GM19324 (cell line): ENCODE results near the gene ZNF19.
"Not testable (repeated sequence)": the region's sequence is repeated elsewhere in the genome, so short reads cannot be mapped to it uniquely, and the experiment has no call there.

ENCODE experiments used
- ATAC-seq: cut with Tn5 transposase; IDR thresholded peaks from one replicate; pipeline ENCODE4 v1.9.1; 2021; ENCODE audit warnings: mild to moderate bottlenecking, moderate library complexity; ENCODE audit not compliant: unreplicated experiment, low FRiP score

The ZNF19 gene

GRCh38 chr16:71489122-71489521 lies at the start of gene ZNF19:
Gene ZNF19 (minus strand): TSS chr16:71489324. CDS start chr16:71482114, 7,210 bp downstream.
- ATAC-seq: no peak

GRCh38 chr16:71537643-71538042 lies 48.5 kb upstream of the ZNF19 start:
- no peak for ATAC-seq

GRCh38 chr16:71536752-71537499 lies 47.8 kb upstream of the ZNF19 start:
- no peak for ATAC-seq

- no peak for ATAC-seq
These were observed 43.2 kb upstream of the ZNF19 start for GRCh38 chr16:71532366-71532765.

GRCh38 chr16:71528863-71529262 lies 39.7 kb upstream of the ZNF19 start:
- ATAC-seq: no peak

- ATAC-seq: no peak
These were observed 39.1 kb upstream of the ZNF19 start for GRCh38 chr16:71528257-71528656.

GRCh38 chr16:71526111-71526631 lies 37.0 kb upstream of the ZNF19 start, which contains the start of gene CHST4:
Gene CHST4 (plus strand): TSS chr16:71526426. CDS start chr16:71536678, 10,252 bp downstream.
- no peak for ATAC-seq

- no peak for ATAC-seq
These were observed 35.7 kb upstream of the ZNF19 start for GRCh38 chr16:71524566-71525553.

- ATAC-seq: no peak
These were observed 31.4 kb upstream of the ZNF19 start for GRCh38 chr16:71520550-71520949.

GRCh38 chr16:71515026-71515425 lies 25.9 kb upstream of the ZNF19 start:
- ATAC-seq: no peak

GRCh38 chr16:71514476-71514875 lies 25.4 kb upstream of the ZNF19 start:
- no peak for ATAC-seq

- ATAC-seq: no peak
These were observed 24.2 kb upstream of the ZNF19 start for GRCh38 chr16:71513302-71513701.

GRCh38 chr16:71507061-71507460 lies 17.9 kb upstream of the ZNF19 start:
- ATAC-seq: no peak

GRCh38 chr16:71504901-71505300 lies 15.8 kb upstream of the ZNF19 start:
- ATAC-seq: no peak

- ATAC-seq: not testable (repeated sequence)
These were observed 14.9 kb upstream of the ZNF19 start for GRCh38 chr16:71504051-71504450.

GRCh38 chr16:71501547-71501946 lies 12.4 kb upstream of the ZNF19 start:
- no peak for ATAC-seq

- no peak for ATAC-seq
These were observed 11.8 kb upstream of the ZNF19 start for GRCh38 chr16:71500964-71501363.

GRCh38 chr16:71499775-71500364 lies 10.7 kb upstream of the ZNF19 start:
- no peak for ATAC-seq

- no peak for ATAC-seq
These were observed 8.9 kb upstream of the ZNF19 start for GRCh38 chr16:71498031-71498430.

- ATAC-seq: no peak
These were observed 4.1 kb upstream of the ZNF19 start for GRCh38 chr16:71493213-71493612.

GRCh38 chr16:71492786-71493185 lies 3.7 kb upstream of the ZNF19 start:
- ATAC-seq: no peak
